Measurements from ENCODE around the gene PLEKHH2.

Gene PLEKHH2

DNA sequence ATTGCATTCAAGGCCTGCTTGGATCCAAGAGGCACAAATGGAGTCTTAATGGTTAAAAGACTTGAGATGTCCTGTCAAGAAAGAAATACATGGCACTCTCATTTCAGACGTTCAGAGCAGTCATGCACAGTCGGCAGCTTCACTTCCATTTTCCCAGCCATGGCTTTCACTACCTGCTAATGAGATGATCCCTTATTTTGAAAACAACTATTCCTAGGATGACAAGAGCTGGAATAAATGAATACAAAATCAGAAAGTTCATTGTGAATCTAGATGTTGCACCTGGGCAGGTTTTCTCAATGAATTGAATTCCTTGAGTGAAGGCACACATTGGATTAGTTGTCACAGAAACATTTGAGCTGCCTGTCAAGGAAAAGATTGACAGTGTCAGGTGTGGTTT, 175.9 kb downstream of the PLEKHH2 start:
- DNase-seq (ENCODE audit: low read depth): no peak

- no peak for DNase-seq (ENCODE audit: low read depth)
Observed at GRCh38 chr2:43814711-43815110, 177.7 kb downstream of the PLEKHH2 start.
